Activated B cell treated with CpG ODN at 0.5 μM for 24 hours (primary cell): ENCODE results near the gene RNF31. TPM values are rescaled to one million over a fixed set of nuclear protein-coding genes. Genes with fewer than 3 reads are reported as not detected.

Experiments
- ATAC-seq: fragments of 200-7000 bp; cut with Tn5 transposase; one replicate; pipeline ENCODE4 v1.10.0; 2021; ENCODE audit warnings: low read depth, mild to moderate bottlenecking, moderate library complexity
- CTCF ChIA-PET: fragments of 350-600 bp; sonication (Branson Sonifier 250); formaldehyde crosslinking; loops from one replicate; lab custom pipeline; 2021; ENCODE audit warnings: antibody characterized with exemption; lab: Charles Lee
- POLR2A ChIA-PET: fragments of 350-600 bp; sonication (Branson Sonifier 250); formaldehyde crosslinking; loops from one replicate; lab custom pipeline; 2021; ENCODE audit warnings: antibody characterized with exemption; lab: Charles Lee
- DNase-seq: peaks from one replicate; pipeline ENCODE4 v3.0.0; 2022
- H3K27ac Mint-ChIP-seq: one replicate; pipeline ENCODE4 v1.8.0; 2020; ENCODE audit warnings: mixed read lengths
- H3K27me3 Mint-ChIP-seq: one replicate; pipeline ENCODE4 v1.8.0; 2021; ENCODE audit warnings: mixed read lengths
- H3K36me3 Mint-ChIP-seq: one replicate; pipeline ENCODE4 v1.8.0; 2021; ENCODE audit warnings: low read depth, mixed read lengths
- H3K4me1 Mint-ChIP-seq: one replicate; pipeline ENCODE4 v1.8.0; 2021; ENCODE audit warnings: mixed read lengths
- H3K4me3 Mint-ChIP-seq: one replicate; pipeline ENCODE4 v1.8.0; 2020; ENCODE audit warnings: mild to moderate bottlenecking, mixed read lengths
- H3K9me3 Mint-ChIP-seq: one replicate; pipeline ENCODE4 v1.8.0; 2020; ENCODE audit warnings: mixed read lengths
- intact Hi-C: fragments of 100-400 bp; cut with micrococcal nuclease; formaldehyde crosslinking; loops from one replicate; pipeline ENCODE4 v1.15.1; 2024
- total RNA-seq: library from RNA; stranded (reverse); gene quantifications from 2 replicates; pipeline ENCODE4 v1.2.3, GENCODE V29; 2022
- TF ChIP-seq, protein P1 (sequence below): fragments of 200-600 bp; IDR thresholded peaks from one replicate; pipeline ENCODE4 v1.8.0; 2022; ENCODE audit warnings: antibody characterized with exemption, mild to moderate bottlenecking

The RNF31 gene
- total RNA-seq, 1 donor from 2014 or later = 99.8 TPM

GRCh38 chr14:24155100-24155499 lies 7.8 kb downstream of the RNF31 start:
- intact Hi-C loops = no loop called here
- H3K27me3 Mint-ChIP-seq = no peaks in the 10 kb centered on the region
- DNase-seq = no peak
- no peak overlapping the region for H3K4me3 Mint-ChIP-seq
- ChIA-PET CTCF (no interaction called here), POLR2A (interaction anchor here (0.6 to 2.6 kb wide), 5 partner anchors 8 to 61 kb away, joined by 3 to 10 read pairs (median 5); partner anchors contain the start of genes DCAF11, NRL, PCK2 and PSME1)
- peaks cover 2% of the 10 kb centered on the region for H3K4me1 Mint-ChIP-seq
- no peaks in the 10 kb centered on the region for H3K9me3 Mint-ChIP-seq
- TF ChIP-seq, protein P1, sequence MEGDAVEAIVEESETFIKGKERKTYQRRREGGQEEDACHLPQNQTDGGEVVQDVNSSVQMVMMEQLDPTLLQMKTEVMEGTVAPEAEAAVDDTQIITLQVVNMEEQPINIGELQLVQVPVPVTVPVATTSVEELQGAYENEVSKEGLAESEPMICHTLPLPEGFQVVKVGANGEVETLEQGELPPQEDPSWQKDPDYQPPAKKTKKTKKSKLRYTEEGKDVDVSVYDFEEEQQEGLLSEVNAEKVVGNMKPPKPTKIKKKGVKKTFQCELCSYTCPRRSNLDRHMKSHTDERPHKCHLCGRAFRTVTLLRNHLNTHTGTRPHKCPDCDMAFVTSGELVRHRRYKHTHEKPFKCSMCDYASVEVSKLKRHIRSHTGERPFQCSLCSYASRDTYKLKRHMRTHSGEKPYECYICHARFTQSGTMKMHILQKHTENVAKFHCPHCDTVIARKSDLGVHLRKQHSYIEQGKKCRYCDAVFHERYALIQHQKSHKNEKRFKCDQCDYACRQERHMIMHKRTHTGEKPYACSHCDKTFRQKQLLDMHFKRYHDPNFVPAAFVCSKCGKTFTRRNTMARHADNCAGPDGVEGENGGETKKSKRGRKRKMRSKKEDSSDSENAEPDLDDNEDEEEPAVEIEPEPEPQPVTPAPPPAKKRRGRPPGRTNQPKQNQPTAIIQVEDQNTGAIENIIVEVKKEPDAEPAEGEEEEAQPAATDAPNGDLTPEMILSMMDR = no peak
- ATAC-seq = no peak
- H3K27ac Mint-ChIP-seq = no peak overlapping the region
- peaks cover 70% of the 10 kb centered on the region for H3K36me3 Mint-ChIP-seq

DNA sequence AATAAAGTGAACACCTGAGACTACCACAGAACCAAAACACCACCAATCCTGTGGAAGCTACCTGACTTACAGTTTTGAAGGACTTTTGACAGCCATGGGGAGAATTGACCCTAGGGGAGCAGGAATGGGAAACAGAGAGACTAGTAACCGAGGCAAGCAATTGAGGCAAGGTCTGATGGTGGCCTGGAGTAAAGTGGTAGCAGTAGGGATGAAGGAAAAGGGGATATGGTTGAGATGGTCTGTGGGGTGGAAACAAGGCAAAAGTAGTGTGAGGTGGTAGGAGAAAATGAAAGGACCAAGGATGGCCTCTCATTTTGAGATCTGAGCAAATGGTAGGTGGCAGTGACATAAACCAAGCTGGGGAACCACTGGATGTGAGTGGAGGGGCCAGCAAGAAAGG lies 9.5 kb downstream of the RNF31 start:
- TF ChIP-seq, protein P1 = no peak
- Mint-ChIP-seq H3K27me3 (no peaks in the 10 kb centered on the region), H3K9me3 (no peaks in the 10 kb centered on the region), H3K4me1 (peaks cover 16% of the 10 kb centered on the region), H3K36me3 (peaks cover 70% of the 10 kb centered on the region), H3K27ac (no peak overlapping the region), H3K4me3 (no peak overlapping the region)
- intact Hi-C loops = no loop called here
- ATAC-seq (no peak), DNase-seq (no peak)
- POLR2A ChIA-PET = interaction anchor here (1.2 to 2.6 kb wide), 4 partner anchors 10 to 49 kb away, joined by 3 to 10 read pairs (median 4); partner anchors contain the start of genes DCAF11, EMC9, NRL and PSME2
- CTCF ChIA-PET = interaction anchor here (1.1 kb wide), 1 partner anchor 48 kb away, joined by 3 read pairs; no protein-coding TSS in a partner anchor

- no peak for ATAC-seq
- Mint-ChIP-seq H3K4me1 (peaks cover 21% of the 10 kb centered on the region), H3K27me3 (no peaks in the 10 kb centered on the region), H3K27ac (no peak overlapping the region), H3K4me3 (no peak overlapping the region), H3K9me3 (no peaks in the 10 kb centered on the region), H3K36me3 (peaks cover 72% of the 10 kb centered on the region)
- DNase-seq = no peak
- POLR2A ChIA-PET = interaction anchor here (1.2 to 2.6 kb wide), 4 partner anchors 10 to 49 kb away, joined by 3 to 10 read pairs (median 4); partner anchors contain the start of genes DCAF11, EMC9, NRL and PSME2
- CTCF ChIA-PET = interaction anchor here (1.1 kb wide), 1 partner anchor 49 kb away, joined by 3 read pairs; no protein-coding TSS in a partner anchor
- intact Hi-C loops = no loop called here
- TF ChIP-seq, protein P1 = no peak
Observed at GRCh38 chr14:24157331-24157730, 10.0 kb downstream of the RNF31 start.

GRCh38 chr14:24159777-24160498 lies 12.6 kb downstream of the RNF31 start:
- ATAC-seq (no peak), DNase-seq (no peak)
- H3K9me3 Mint-ChIP-seq = no peaks in the 10 kb centered on the region
- H3K27ac Mint-ChIP-seq = peak overlapping the region; percentile 95
- ChIA-PET POLR2A (interaction anchor here (0.7 to 4.6 kb wide), 18 partner anchors 9 to 139 kb away, joined by 3 to 93 read pairs (median 20); partner anchors contain the start of genes CHMP4A, DCAF11, DHRS1 and EMC9), CTCF (interaction anchor here (1.0 to 4.2 kb wide), 17 partner anchors 9 to 148 kb away, joined by 3 to 45 read pairs (median 10); partner anchors contain the start of genes CIDEB, DCAF11, EMC9 and IPO4)
- peaks cover 81% of the 10 kb centered on the region for H3K36me3 Mint-ChIP-seq
- TF ChIP-seq, protein P1 = no peak
- H3K27me3 Mint-ChIP-seq = no peaks in the 10 kb centered on the region
- H3K4me3 Mint-ChIP-seq = no peak overlapping the region
- H3K4me1 Mint-ChIP-seq = peaks cover 41% of the 10 kb centered on the region
- intact Hi-C loops = no loop called here

GRCh38 chr14:24160499-24160849 lies 13.2 kb downstream of the RNF31 start:
- TF ChIP-seq, protein P1 = no peak
- H3K27me3 Mint-ChIP-seq = no peaks in the 10 kb centered on the region
- ChIA-PET POLR2A (interaction anchor here (0.7 to 4.6 kb wide), 32 partner anchors 10 to 270 kb away, joined by 3 to 93 read pairs (median 14); partner anchors contain the start of genes CARMIL3, CBLN3, CHMP4A and CIDEB), CTCF (interaction anchor here (1.0 to 4.2 kb wide), 22 partner anchors 10 to 149 kb away, joined by 3 to 45 read pairs (median 8); partner anchors contain the start of genes CIDEB, DCAF11, EMC9 and IPO4)
- ATAC-seq (no peak), DNase-seq (no peak)
- H3K36me3 Mint-ChIP-seq = peaks cover 81% of the 10 kb centered on the region
- no peaks in the 10 kb centered on the region for H3K9me3 Mint-ChIP-seq
- no peak overlapping the region for H3K4me3 Mint-ChIP-seq
- H3K27ac Mint-ChIP-seq = peak overlapping the region; percentile 95
- H3K4me1 Mint-ChIP-seq = peaks cover 45% of the 10 kb centered on the region
- intact Hi-C loops = no loop called here
